Measurements from ENCODE around the gene ASF1B.

Gene ASF1B

GRCh38 chr19:14089412-14089661, 47.1 kb downstream of the ASF1B start:
- peak overlapping the region; percentile 63 for H2AFZ ChIP-seq (ENCODE audit: low read depth, low read length)
- H3K4me1 ChIP-seq (ENCODE audit: insufficient read depth, low read length) = peaks cover 10% of the 10 kb centered on the region
- peaks cover 17% of the 10 kb centered on the region for H3K36me3 ChIP-seq (ENCODE audit: insufficient read depth, low read length)
- H3K27me3 ChIP-seq (ENCODE audit: insufficient read depth, low read length) = no peaks in the 10 kb centered on the region
- H3K4me3 ChIP-seq (ENCODE audit: low read length) = peak overlapping the region; percentile 77
- H3K9me3 ChIP-seq (ENCODE audit: low read length) = peaks cover 7% of the 10 kb centered on the region

- peaks cover 10% of the 10 kb centered on the region for H3K4me1 ChIP-seq (ENCODE audit: insufficient read depth, low read length)
- no peak overlapping the region for H2AFZ ChIP-seq (ENCODE audit: low read depth, low read length)
- no peaks in the 10 kb centered on the region for H3K27me3 ChIP-seq (ENCODE audit: insufficient read depth, low read length)
- peaks cover 17% of the 10 kb centered on the region for H3K36me3 ChIP-seq (ENCODE audit: insufficient read depth, low read length)
- peaks cover 7% of the 10 kb centered on the region for H3K9me3 ChIP-seq (ENCODE audit: low read length)
- peak overlapping the region; percentile 77 for H3K4me3 ChIP-seq (ENCODE audit: low read length)
These were observed 47.6 kb downstream of the ASF1B start for GRCh38 chr19:14088634-14089411.

- Histone ChIP-seq H3K4me1 (ENCODE audit: insufficient read depth, low read length) (peaks cover 14% of the 10 kb centered on the region), H3K4me3 (ENCODE audit: low read length) (no peak overlapping the region), H3K9me3 (ENCODE audit: low read length) (no peaks in the 10 kb centered on the region), H3K27me3 (ENCODE audit: insufficient read depth, low read length) (no peaks in the 10 kb centered on the region), H2AFZ (ENCODE audit: low read depth, low read length) (no peak overlapping the region), H3K36me3 (ENCODE audit: insufficient read depth, low read length) (peaks cover 17% of the 10 kb centered on the region)
These were observed 50.3 kb downstream of the ASF1B start for GRCh38 chr19:14086098-14086497.

- no peaks in the 10 kb centered on the region for H3K27me3 ChIP-seq (ENCODE audit: insufficient read depth, low read length)
- H3K4me1 ChIP-seq (ENCODE audit: insufficient read depth, low read length) = peaks cover 14% of the 10 kb centered on the region
- no peak within 1 kb of the TSS for H2AFZ ChIP-seq (ENCODE audit: low read depth, low read length)
- H3K36me3 ChIP-seq (ENCODE audit: insufficient read depth, low read length) = peaks cover 17% of the 10 kb centered on the region
- H3K4me3 ChIP-seq (ENCODE audit: low read length) = no peak within 1 kb of the TSS
- H3K9me3 ChIP-seq (ENCODE audit: low read length) = no peaks in the 10 kb centered on the region
These were observed 50.9 kb downstream of the ASF1B start, which contains the start of gene C19orf67 for GRCh38 chr19:14085309-14085995. TSS of gene C19orf67 (minus strand) at chr19:14085783. CDS start at chr19:14085627, 156 bp downstream.

- H2AFZ ChIP-seq (ENCODE audit: low read depth, low read length) = no peak overlapping the region
- H3K4me3 ChIP-seq (ENCODE audit: low read length) = no peak overlapping the region
- peaks cover 9% of the 10 kb centered on the region for H3K4me1 ChIP-seq (ENCODE audit: insufficient read depth, low read length)
- H3K27me3 ChIP-seq (ENCODE audit: insufficient read depth, low read length) = no peaks in the 10 kb centered on the region
- peaks cover 5% of the 10 kb centered on the region for H3K36me3 ChIP-seq (ENCODE audit: insufficient read depth, low read length)
- H3K9me3 ChIP-seq (ENCODE audit: low read length) = no peaks in the 10 kb centered on the region
These were observed 53.8 kb downstream of the ASF1B start for GRCh38 chr19:14082675-14082960.

- Histone ChIP-seq H3K27me3 (ENCODE audit: insufficient read depth, low read length) (no peaks in the 10 kb centered on the region), H3K9me3 (ENCODE audit: low read length) (no peaks in the 10 kb centered on the region), H3K36me3 (ENCODE audit: insufficient read depth, low read length) (peaks cover 2% of the 10 kb centered on the region), H2AFZ (ENCODE audit: low read depth, low read length) (peak overlapping the region; percentile 70), H3K4me3 (ENCODE audit: low read length) (peak overlapping the region; percentile 69), H3K4me1 (ENCODE audit: insufficient read depth, low read length) (peaks cover 9% of the 10 kb centered on the region)
These were observed 54.4 kb downstream of the ASF1B start for GRCh38 chr19:14081797-14082674.

GRCh38 chr19:14080887-14081796, 55.2 kb downstream of the ASF1B start:
- H2AFZ ChIP-seq (ENCODE audit: low read depth, low read length) = peak overlapping the region; percentile 70
- H3K4me1 ChIP-seq (ENCODE audit: insufficient read depth, low read length) = peaks cover 9% of the 10 kb centered on the region
- H3K4me3 ChIP-seq (ENCODE audit: low read length) = peak overlapping the region; percentile 69
- no peaks in the 10 kb centered on the region for H3K36me3 ChIP-seq (ENCODE audit: insufficient read depth, low read length)
- H3K9me3 ChIP-seq (ENCODE audit: low read length) = no peaks in the 10 kb centered on the region
- H3K27me3 ChIP-seq (ENCODE audit: insufficient read depth, low read length) = no peaks in the 10 kb centered on the region

GRCh38 chr19:14078411-14078810, 58.0 kb downstream of the ASF1B start:
- Histone ChIP-seq H3K27me3 (ENCODE audit: insufficient read depth, low read length) (no peaks in the 10 kb centered on the region), H3K36me3 (ENCODE audit: insufficient read depth, low read length) (no peaks in the 10 kb centered on the region), H3K9me3 (ENCODE audit: low read length) (no peaks in the 10 kb centered on the region), H3K4me3 (ENCODE audit: low read length) (no peak overlapping the region), H2AFZ (ENCODE audit: low read depth, low read length) (no peak overlapping the region), H3K4me1 (ENCODE audit: insufficient read depth, low read length) (peaks cover 14% of the 10 kb centered on the region)

GRCh38 chr19:14073925-14074838, 62.2 kb downstream of the ASF1B start:
- Histone ChIP-seq H3K36me3 (ENCODE audit: insufficient read depth, low read length) (no peaks in the 10 kb centered on the region), H3K4me3 (ENCODE audit: low read length) (peak overlapping the region; percentile 59), H3K4me1 (ENCODE audit: insufficient read depth, low read length) (peaks cover 14% of the 10 kb centered on the region), H3K9me3 (ENCODE audit: low read length) (no peaks in the 10 kb centered on the region), H3K27me3 (ENCODE audit: insufficient read depth, low read length) (no peaks in the 10 kb centered on the region), H2AFZ (ENCODE audit: low read depth, low read length) (peak overlapping the region; percentile 74)

- peaks cover 14% of the 10 kb centered on the region for H3K4me1 ChIP-seq (ENCODE audit: insufficient read depth, low read length)
- H3K36me3 ChIP-seq (ENCODE audit: insufficient read depth, low read length) = no peaks in the 10 kb centered on the region
- peak overlapping the region; percentile 74 for H2AFZ ChIP-seq (ENCODE audit: low read depth, low read length)
- H3K4me3 ChIP-seq (ENCODE audit: low read length) = peak overlapping the region; percentile 59
- H3K9me3 ChIP-seq (ENCODE audit: low read length) = no peaks in the 10 kb centered on the region
- no peaks in the 10 kb centered on the region for H3K27me3 ChIP-seq (ENCODE audit: insufficient read depth, low read length)
These were observed 63.0 kb downstream of the ASF1B start for GRCh38 chr19:14073261-14073924.

GRCh38 chr19:14072535-14073260, 63.7 kb downstream of the ASF1B start, which contains the start of gene MISP3:
TSS of gene MISP3 (plus strand) at chr19:14072786. CDS start at chr19:14073310, 524 bp downstream.
- H2AFZ ChIP-seq (ENCODE audit: low read depth, low read length) = peak within 1 kb of the TSS; percentile 74
- no peaks in the 10 kb centered on the region for H3K36me3 ChIP-seq (ENCODE audit: insufficient read depth, low read length)
- H3K27me3 ChIP-seq (ENCODE audit: insufficient read depth, low read length) = no peaks in the 10 kb centered on the region
- H3K4me1 ChIP-seq (ENCODE audit: insufficient read depth, low read length) = peaks cover 14% of the 10 kb centered on the region
- H3K9me3 ChIP-seq (ENCODE audit: low read length) = no peaks in the 10 kb centered on the region
- peak within 1 kb of the TSS; percentile 59 for H3K4me3 ChIP-seq (ENCODE audit: low read length)
